ENCODE results near the gene TTC4.

- TF ChIP-seq CTCF (IDR thresholded peaks at IDR 0.05) (no peak), POLR2A (IDR thresholded peaks at IDR 0.05) (no peak)
These were observed 674 bp upstream of the TTC4 start for GRCh38 chr1:54714881-54715492.
